Loucy (cell line): Measurements from ENCODE around the gene SPC24.

Experiments
- H2AFZ ChIP-seq: fragments of 200-600 bp; sonication (generic); 2 replicates; pipeline ENCODE4 v1.6.0; 2016; ENCODE audit warnings: antibody characterized with exemption, mild to moderate bottlenecking, low read length, moderate library complexity
- H3F3A ChIP-seq: fragments of 200-600 bp; 2 replicates; pipeline ENCODE4 v1.6.0; 2016; ENCODE audit warnings: antibody characterized with exemption, low read depth, mild to moderate bottlenecking
- H3K27me3 ChIP-seq: fragments of 200-600 bp; sonication (generic); 2 replicates; pipeline ENCODE4 v1.6.1; 2014; ENCODE audit warnings: low read length, mild to moderate bottlenecking; ENCODE audit not compliant: insufficient read depth, poor library complexity, severe bottlenecking
- H3K36me3 ChIP-seq: fragments of 200-600 bp; sonication (generic); 2 replicates; pipeline ENCODE4 v1.6.1; 2016; ENCODE audit warnings: low read length; ENCODE audit not compliant: insufficient read depth
- H3K4me1 ChIP-seq: fragments of 200-600 bp; sonication (generic); 2 replicates; pipeline ENCODE4 v1.5.1; 2014; ENCODE audit warnings: low read length, mild to moderate bottlenecking; ENCODE audit not compliant: insufficient read depth, poor library complexity, severe bottlenecking
- H3K4me2 ChIP-seq: fragments of 200-600 bp; sonication (generic); 2 replicates; pipeline ENCODE4 v1.6.0; 2014; ENCODE audit warnings: antibody characterized with exemption, low read length, low read depth, mild to moderate bottlenecking; ENCODE audit not compliant: poor library complexity, severe bottlenecking
- H3K4me3 ChIP-seq: fragments of 200-600 bp; sonication (generic); 2 replicates; pipeline ENCODE4 v1.5.1; 2014; ENCODE audit warnings: low read length, mild to moderate bottlenecking, mixed read lengths; ENCODE audit not compliant: poor library complexity, severe bottlenecking
- H3K79me2 ChIP-seq: fragments of 200-600 bp; sonication (generic); 2 replicates; pipeline ENCODE4 v1.6.1; 2014; ENCODE audit warnings: low read length; ENCODE audit not compliant: insufficient read depth
- H3K9ac ChIP-seq: fragments of 200-600 bp; sonication (generic); 2 replicates; pipeline ENCODE4 v1.6.0; 2014; ENCODE audit warnings: mild to moderate bottlenecking, low read depth, low read length, moderate library complexity; ENCODE audit not compliant: poor library complexity, severe bottlenecking
- H3K9me2 ChIP-seq: fragments of 200-600 bp; sonication (generic); replicated peaks from 2 replicates; pipeline ENCODE4 v1.6.1; 2016; ENCODE audit warnings: low read depth, low read length, mixed read lengths
- H3K9me3 ChIP-seq: fragments of 200-600 bp; sonication (generic); 2 replicates; pipeline ENCODE4 v1.6.1; 2014; ENCODE audit warnings: mild to moderate bottlenecking, antibody characterized with exemption, low read length, low read depth; ENCODE audit not compliant: insufficient read depth
- H4K20me1 ChIP-seq: fragments of 200-600 bp; sonication (generic); 2 replicates; pipeline ENCODE4 v1.6.0; 2014; ENCODE audit warnings: antibody characterized with exemption, low read length, mild to moderate bottlenecking; ENCODE audit not compliant: insufficient read depth, poor library complexity, severe bottlenecking
- EZH2phosphoT487 ChIP-seq: fragments of 200-600 bp; IDR thresholded peaks from 2 replicates; pipeline ENCODE4 v1.6.1; 2018; ENCODE audit warnings: antibody characterized with exemption, mild to moderate bottlenecking, moderate library complexity, borderline replicate concordance
- TF ChIP-seq, protein P1 (sequence below): fragments of 200-600 bp; sonication (generic); conservative IDR thresholded peaks from 2 replicates; pipeline ENCODE4 v1.5.1; 2014; ENCODE audit warnings: mild to moderate bottlenecking, antibody characterized with exemption, low read length

SPC24 gene

DNA sequence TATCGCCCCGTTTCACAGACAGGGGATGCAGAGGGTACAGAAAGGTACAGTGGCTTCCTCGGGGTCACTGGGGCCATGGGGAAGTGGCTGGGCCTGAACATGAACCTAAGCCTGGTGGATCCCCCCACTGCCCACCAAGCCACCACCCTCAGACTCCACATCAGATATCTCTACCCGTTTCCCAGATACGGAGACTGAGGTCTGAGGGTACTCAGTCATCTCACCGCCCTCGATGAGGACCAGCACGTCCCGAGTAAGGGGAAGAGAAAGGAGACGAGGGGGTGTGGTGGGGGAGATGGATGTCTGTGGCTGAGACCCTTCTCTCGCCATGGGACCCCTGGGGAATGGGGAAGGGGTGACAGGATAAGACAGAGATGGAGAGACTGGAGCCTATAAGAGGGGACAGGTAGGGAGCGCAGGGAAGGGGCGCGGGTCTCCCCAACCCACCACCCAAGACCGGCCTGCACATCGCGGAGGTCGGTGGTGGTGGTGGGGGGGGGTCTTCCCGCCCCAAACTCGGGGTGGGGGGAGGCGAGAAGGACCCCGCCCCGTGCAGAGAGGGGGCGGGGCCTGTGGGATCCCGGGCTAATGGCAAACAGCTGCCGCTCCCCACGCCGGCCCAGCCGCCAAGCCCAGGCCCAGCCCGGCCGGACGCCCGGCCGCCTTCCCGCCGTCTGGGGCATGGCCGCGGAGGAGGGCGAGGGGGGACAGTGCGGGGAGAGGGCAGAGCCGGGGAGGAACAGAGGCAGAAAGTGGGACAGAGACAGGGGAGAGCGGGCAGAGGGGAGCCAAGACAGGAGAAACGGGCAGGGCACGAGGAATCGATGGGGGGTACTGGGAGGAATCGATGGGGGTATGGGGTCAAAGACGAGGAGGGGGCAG lies 41.1 kb upstream of the SPC24 start:
- no peaks in the 10 kb centered on the region for H3F3A ChIP-seq
- peak overlapping the region; percentile 98 for H2AFZ ChIP-seq
- H3K4me3 ChIP-seq, result peak overlapping the region; percentile 75
- H3K79me2 ChIP-seq, result no peaks in the 10 kb centered on the region
- peaks cover 4% of the 10 kb centered on the region for H3K4me1 ChIP-seq
- H3K27me3 ChIP-seq, result no peaks in the 10 kb centered on the region
- no peaks in the 10 kb centered on the region for H4K20me1 ChIP-seq
- H3K36me3 ChIP-seq, result no peaks in the 10 kb centered on the region
- H3K4me2 ChIP-seq, result peak overlapping the region; percentile 97
- H3K9me3 ChIP-seq, result no peaks in the 10 kb centered on the region
- H3K9ac ChIP-seq, result peak overlapping the region; percentile 74
- TF ChIP-seq, protein P1, sequence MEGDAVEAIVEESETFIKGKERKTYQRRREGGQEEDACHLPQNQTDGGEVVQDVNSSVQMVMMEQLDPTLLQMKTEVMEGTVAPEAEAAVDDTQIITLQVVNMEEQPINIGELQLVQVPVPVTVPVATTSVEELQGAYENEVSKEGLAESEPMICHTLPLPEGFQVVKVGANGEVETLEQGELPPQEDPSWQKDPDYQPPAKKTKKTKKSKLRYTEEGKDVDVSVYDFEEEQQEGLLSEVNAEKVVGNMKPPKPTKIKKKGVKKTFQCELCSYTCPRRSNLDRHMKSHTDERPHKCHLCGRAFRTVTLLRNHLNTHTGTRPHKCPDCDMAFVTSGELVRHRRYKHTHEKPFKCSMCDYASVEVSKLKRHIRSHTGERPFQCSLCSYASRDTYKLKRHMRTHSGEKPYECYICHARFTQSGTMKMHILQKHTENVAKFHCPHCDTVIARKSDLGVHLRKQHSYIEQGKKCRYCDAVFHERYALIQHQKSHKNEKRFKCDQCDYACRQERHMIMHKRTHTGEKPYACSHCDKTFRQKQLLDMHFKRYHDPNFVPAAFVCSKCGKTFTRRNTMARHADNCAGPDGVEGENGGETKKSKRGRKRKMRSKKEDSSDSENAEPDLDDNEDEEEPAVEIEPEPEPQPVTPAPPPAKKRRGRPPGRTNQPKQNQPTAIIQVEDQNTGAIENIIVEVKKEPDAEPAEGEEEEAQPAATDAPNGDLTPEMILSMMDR, result no peak
- TF ChIP-seq EZH2phosphoT487, result no peak
- H3K9me2 ChIP-seq, result no peaks in the 10 kb centered on the region

DNA sequence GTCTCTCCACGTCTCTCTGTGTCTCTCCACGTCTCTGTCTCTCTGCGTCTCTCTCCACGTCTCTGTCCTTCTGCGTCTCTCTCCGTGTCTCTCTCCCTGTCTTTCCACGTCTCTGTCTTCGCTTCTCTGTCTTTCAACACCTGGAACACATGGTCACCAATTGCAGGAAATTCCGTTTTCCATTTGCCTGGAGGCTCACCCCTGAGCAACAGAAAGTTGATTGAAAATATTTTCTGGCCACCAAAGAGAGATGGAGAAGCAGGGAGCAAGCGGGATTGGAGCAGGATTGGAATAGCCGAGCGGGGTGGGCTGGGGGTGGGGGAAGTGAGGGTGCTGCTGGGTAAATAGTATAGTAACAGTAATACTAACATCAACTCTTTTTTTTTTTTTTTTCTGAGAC lies 40.1 kb upstream of the SPC24 start:
- Histone ChIP-seq H3K4me3 (no peak overlapping the region), H3K36me3 (no peaks in the 10 kb centered on the region), H3K27me3 (no peaks in the 10 kb centered on the region), H2AFZ (no peak overlapping the region), H3K9ac (no peak overlapping the region), H3K4me2 (no peak overlapping the region), H3F3A (no peaks in the 10 kb centered on the region), H3K9me3 (no peaks in the 10 kb centered on the region), H4K20me1 (no peaks in the 10 kb centered on the region), H3K4me1 (peaks cover 4% of the 10 kb centered on the region), H3K79me2 (no peaks in the 10 kb centered on the region), H3K9me2 (no peaks in the 10 kb centered on the region)
- TF ChIP-seq EZH2phosphoT487, result no peak
- TF ChIP-seq, protein P1, result no peak

DNA sequence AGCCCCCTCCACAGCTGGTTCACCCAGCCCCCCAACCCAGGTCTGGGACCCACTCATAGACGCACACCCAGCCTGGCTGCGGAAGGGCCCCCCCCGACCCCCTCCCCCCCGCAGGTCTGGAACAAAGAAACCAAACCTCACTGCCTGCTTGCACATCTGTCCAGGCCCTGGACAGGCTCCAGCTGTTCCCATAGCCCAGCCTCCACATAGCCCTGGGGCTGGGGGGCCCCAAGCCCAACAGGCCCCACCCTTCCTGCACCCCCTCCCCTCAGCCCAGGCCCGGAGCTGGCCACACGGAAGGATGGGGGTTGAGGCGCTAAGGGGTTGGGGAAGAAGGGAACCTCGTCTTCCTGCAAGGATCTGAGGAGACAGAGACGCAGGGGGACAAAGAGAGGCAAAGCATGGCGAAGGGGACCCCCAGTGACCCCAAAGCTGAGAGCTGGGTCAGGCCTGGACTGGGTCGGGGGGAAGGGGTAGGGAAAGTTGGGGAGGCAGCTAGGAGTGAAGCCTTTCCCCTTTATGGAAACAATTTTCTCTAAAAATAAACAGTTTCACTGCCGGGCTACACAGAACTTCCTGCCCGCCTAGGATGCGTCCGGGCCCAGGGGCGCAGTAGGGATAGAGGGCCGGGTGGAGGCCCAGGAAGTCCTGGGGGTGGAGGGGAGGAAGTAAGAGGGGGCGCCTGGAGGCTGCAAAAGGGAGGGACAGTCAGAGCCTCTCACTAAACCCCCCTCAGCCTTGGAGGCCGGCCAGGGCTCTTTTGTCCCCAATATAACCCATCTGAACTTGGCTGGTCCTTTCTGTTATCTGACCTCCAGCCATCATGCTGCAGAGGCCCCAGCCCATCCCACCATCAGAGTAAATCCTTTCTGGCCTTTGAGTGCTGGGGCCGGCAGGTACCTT lies 39.3 kb upstream of the SPC24 start:
- TF ChIP-seq EZH2phosphoT487, result no peak
- TF ChIP-seq, protein P1, result no peak
- no peaks in the 10 kb centered on the region for H3K27me3 ChIP-seq
- no peak overlapping the region for H3K9ac ChIP-seq
- H3K9me2 ChIP-seq, result no peaks in the 10 kb centered on the region
- H3K36me3 ChIP-seq, result no peaks in the 10 kb centered on the region
- peaks cover 4% of the 10 kb centered on the region for H3K4me1 ChIP-seq
- H4K20me1 ChIP-seq, result no peaks in the 10 kb centered on the region
- no peaks in the 10 kb centered on the region for H3F3A ChIP-seq
- H2AFZ ChIP-seq, result no peak overlapping the region
- H3K79me2 ChIP-seq, result no peaks in the 10 kb centered on the region
- H3K9me3 ChIP-seq, result no peaks in the 10 kb centered on the region
- no peak overlapping the region for H3K4me2 ChIP-seq
- H3K4me3 ChIP-seq, result no peak overlapping the region
